Measurements from ENCODE around the gene UCN2. TPM values are rescaled to one million over a fixed set of nuclear protein-coding genes. Genes with fewer than 3 reads are reported as not detected.

UCN2 gene
- total and polyA plus RNA-seq, 2 donors from 2014 or later: not detected

DNA sequence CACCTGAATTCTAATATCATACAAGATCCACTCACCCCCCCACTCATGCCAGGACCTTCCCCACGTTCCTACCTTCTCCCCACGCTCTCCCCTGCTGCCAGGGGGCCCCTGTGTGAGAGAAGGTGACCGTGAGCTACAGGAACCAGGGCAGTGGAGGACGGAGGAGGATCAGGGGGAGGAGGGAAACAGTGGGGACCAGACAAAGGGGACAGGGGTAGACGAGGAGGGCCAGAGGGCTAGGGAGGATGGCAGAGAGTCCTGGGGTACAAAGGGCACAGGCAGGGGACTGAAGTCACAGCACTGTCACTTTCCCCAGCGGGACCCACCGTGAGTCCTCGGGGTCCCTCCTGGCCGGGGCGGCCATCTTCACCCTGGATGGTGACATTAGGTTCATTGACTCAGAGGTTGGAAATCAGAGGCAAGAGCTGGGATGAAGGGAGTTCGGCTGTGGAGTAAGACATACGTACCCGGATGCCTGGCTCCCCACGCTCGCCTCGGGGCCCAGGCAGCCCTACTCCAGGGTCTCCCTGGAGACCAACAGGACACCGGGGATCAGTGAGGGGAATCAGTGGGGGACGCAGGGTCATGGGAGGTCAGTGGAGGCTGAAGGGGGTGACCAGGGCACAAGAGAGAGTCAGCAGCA lies 6.3 kb upstream of the UCN2 start:
- TF ChIP-seq, protein P1, sequence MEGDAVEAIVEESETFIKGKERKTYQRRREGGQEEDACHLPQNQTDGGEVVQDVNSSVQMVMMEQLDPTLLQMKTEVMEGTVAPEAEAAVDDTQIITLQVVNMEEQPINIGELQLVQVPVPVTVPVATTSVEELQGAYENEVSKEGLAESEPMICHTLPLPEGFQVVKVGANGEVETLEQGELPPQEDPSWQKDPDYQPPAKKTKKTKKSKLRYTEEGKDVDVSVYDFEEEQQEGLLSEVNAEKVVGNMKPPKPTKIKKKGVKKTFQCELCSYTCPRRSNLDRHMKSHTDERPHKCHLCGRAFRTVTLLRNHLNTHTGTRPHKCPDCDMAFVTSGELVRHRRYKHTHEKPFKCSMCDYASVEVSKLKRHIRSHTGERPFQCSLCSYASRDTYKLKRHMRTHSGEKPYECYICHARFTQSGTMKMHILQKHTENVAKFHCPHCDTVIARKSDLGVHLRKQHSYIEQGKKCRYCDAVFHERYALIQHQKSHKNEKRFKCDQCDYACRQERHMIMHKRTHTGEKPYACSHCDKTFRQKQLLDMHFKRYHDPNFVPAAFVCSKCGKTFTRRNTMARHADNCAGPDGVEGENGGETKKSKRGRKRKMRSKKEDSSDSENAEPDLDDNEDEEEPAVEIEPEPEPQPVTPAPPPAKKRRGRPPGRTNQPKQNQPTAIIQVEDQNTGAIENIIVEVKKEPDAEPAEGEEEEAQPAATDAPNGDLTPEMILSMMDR (IDR thresholded peaks at IDR 0.05; ENCODE audit: borderline replicate concordance, extremely low read depth, insufficient read depth): no peak
- H3K9me3 ChIP-seq (ENCODE audit: control insufficient read depth in 2 of 3, insufficient read depth in 1 of 3, low read length in 3 of 3): no peaks in the 10 kb centered on the region
- H3K4me3 ChIP-seq (ENCODE audit: low read length in 3 of 3): no peak overlapping the region
- H3K27me3 ChIP-seq (ENCODE audit: control insufficient read depth, insufficient read depth, low read length): no peaks in the 10 kb centered on the region
- no peak for FAIRE-seq
- no peak for DNase-seq
- no peak overlapping the region for H3K27ac ChIP-seq (ENCODE audit: low read depth in 2 of 2, low read length in 2 of 2)
- no peak overlapping the region for H3K9ac ChIP-seq (ENCODE audit: low read length in 3 of 3)
- no peaks in the 10 kb centered on the region for H3K36me3 ChIP-seq (ENCODE audit: control insufficient read depth in 2 of 3, insufficient read depth in 3 of 3, low read length in 3 of 3)
- H3K4me1 ChIP-seq (ENCODE audit: control insufficient read depth in 2 of 3, insufficient read depth in 2 of 3, low read depth in 1 of 3, low read length in 3 of 3): no peaks in the 10 kb centered on the region
- intact Hi-C loops (cut with DNase I): no loop called here

DNA sequence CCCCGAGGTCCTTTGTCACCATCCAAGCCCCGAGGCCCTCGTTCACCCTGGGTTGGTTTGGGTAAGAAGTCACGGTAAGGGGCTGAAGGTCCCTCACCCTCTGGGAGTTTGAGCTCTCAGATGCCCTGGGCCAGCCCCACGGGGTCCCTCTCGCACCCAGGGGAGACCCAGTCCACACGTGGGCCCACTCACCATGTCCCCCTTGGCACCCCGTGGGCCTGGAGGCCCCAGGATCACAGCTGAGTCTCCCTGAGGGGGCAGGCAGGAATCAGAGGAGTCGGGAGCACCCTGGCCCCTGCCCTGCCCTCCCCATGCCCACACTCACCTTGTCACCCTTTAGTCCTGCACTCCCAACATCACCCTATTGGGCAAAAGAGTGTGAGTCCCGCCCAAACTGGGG lies 5.8 kb upstream of the UCN2 start:
- Histone ChIP-seq H3K27me3 (ENCODE audit: control insufficient read depth, insufficient read depth, low read length) (no peaks in the 10 kb centered on the region), H3K36me3 (ENCODE audit: control insufficient read depth in 2 of 3, insufficient read depth in 3 of 3, low read length in 3 of 3) (no peaks in the 10 kb centered on the region), H3K27ac (ENCODE audit: low read depth in 2 of 2, low read length in 2 of 2) (no peak overlapping the region), H3K9ac (ENCODE audit: low read length in 3 of 3) (no peak overlapping the region), H3K4me3 (ENCODE audit: low read length in 3 of 3) (no peak overlapping the region), H3K9me3 (ENCODE audit: control insufficient read depth in 2 of 3, insufficient read depth in 1 of 3, low read length in 3 of 3) (no peaks in the 10 kb centered on the region), H3K4me1 (ENCODE audit: control insufficient read depth in 2 of 3, insufficient read depth in 2 of 3, low read depth in 1 of 3, low read length in 3 of 3) (no peaks in the 10 kb centered on the region)
- FAIRE-seq (no peak), DNase-seq (no peak)
- intact Hi-C loops (cut with DNase I): no loop called here
- TF ChIP-seq, protein P1 (IDR thresholded peaks at IDR 0.05; ENCODE audit: borderline replicate concordance, extremely low read depth, insufficient read depth): no peak

DNA sequence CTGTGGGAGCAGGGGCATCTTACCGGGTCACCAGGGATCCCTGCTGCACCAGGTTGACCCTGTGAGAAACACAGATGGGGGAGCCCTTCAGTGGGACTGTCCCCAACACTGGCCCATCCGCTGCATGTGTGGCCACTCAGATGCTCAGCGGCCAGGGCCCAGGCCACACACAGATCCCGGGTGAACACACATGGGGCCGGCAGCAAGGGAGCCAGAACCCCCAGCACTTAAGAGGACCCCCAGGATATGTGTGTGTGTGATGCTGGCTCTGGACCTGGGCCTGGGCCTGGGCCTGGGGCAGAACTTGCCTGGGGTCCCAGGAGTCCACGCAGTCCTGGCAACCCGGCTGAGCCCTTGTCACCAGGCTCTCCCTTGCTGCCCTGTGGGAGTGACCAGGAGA lies 4.9 kb upstream of the UCN2 start:
- no peak for DNase-seq
- H3K36me3 ChIP-seq (ENCODE audit: control insufficient read depth in 2 of 3, insufficient read depth in 3 of 3, low read length in 3 of 3): no peaks in the 10 kb centered on the region
- H3K4me1 ChIP-seq (ENCODE audit: control insufficient read depth in 2 of 3, insufficient read depth in 2 of 3, low read depth in 1 of 3, low read length in 3 of 3): no peaks in the 10 kb centered on the region
- TF ChIP-seq, protein P1 (IDR thresholded peaks at IDR 0.05; ENCODE audit: borderline replicate concordance, extremely low read depth, insufficient read depth): no peak
- no peak overlapping the region for H3K9ac ChIP-seq (ENCODE audit: low read length in 3 of 3)
- H3K9me3 ChIP-seq (ENCODE audit: control insufficient read depth in 2 of 3, insufficient read depth in 1 of 3, low read length in 3 of 3): no peaks in the 10 kb centered on the region
- no peaks in the 10 kb centered on the region for H3K27me3 ChIP-seq (ENCODE audit: control insufficient read depth, insufficient read depth, low read length)
- H3K27ac ChIP-seq (ENCODE audit: low read depth in 2 of 2, low read length in 2 of 2): no peak overlapping the region
- intact Hi-C loops (cut with DNase I): no loop called here
- no peak overlapping the region for H3K4me3 ChIP-seq (ENCODE audit: low read length in 3 of 3)
- no peak for FAIRE-seq

DNA sequence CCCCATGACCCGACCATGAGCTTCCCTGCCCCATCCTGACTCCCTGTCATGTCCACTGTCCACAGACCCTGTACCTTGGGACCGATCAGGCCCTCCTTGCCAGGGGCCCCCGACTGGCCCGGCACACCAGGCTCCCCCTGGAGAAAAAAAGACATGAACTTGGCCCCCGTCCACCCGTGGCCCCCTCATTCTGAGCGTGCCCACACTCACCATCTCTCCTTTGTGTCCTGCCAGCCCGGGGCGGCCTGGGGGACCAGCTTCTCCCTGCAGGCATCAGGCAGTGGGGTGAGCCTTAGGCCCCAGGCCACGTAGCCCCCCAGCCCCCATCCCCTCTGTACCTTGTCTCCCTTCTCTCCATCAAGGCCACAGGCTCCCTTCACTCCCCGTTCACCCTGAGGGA lies 3.9 kb upstream of the UCN2 start:
- TF ChIP-seq, protein P1 (IDR thresholded peaks at IDR 0.05; ENCODE audit: borderline replicate concordance, extremely low read depth, insufficient read depth): no peak
- no peak for FAIRE-seq
- no peaks in the 10 kb centered on the region for H3K36me3 ChIP-seq (ENCODE audit: control insufficient read depth in 2 of 3, insufficient read depth in 3 of 3, low read length in 3 of 3)

More for the DNA sequence above, 3.9 kb upstream of the UCN2 start:
- Histone ChIP-seq H3K9me3 (ENCODE audit: control insufficient read depth in 2 of 3, insufficient read depth in 1 of 3, low read length in 3 of 3) (no peaks in the 10 kb centered on the region), H3K4me3 (ENCODE audit: low read length in 3 of 3) (no peak overlapping the region), H3K9ac (ENCODE audit: low read length in 3 of 3) (no peak overlapping the region), H3K4me1 (ENCODE audit: control insufficient read depth in 2 of 3, insufficient read depth in 2 of 3, low read depth in 1 of 3, low read length in 3 of 3) (no peaks in the 10 kb centered on the region), H3K27ac (ENCODE audit: low read depth in 2 of 2, low read length in 2 of 2) (no peak overlapping the region), H3K27me3 (ENCODE audit: control insufficient read depth, insufficient read depth, low read length) (no peaks in the 10 kb centered on the region)
- intact Hi-C loops (cut with DNase I): no loop called here
- no peak for DNase-seq

All from kidney (tissue), 14 donors.